Measurements from ENCODE around the gene PTPRC.

DNA sequence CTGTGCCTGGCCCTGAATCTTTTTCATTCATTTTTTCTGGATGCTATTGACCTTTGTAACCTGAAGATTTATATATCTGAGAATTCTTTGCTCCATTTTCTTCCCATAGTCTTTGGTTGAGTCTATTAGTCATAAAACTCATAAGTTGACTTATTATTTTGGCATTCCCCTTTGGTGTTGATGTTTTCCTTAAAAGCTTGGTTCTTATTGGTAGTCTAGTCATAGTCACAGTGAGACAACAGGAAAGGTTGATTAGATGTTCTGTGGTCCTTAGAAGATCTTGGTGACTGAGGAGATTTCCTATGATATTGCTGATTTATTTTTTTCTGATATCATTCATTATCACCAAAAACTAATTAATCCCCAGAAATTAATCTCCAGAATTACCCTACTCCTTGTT lies 86.2 kb downstream of the PTPRC start:
- TF ChIP-seq, protein P1, sequence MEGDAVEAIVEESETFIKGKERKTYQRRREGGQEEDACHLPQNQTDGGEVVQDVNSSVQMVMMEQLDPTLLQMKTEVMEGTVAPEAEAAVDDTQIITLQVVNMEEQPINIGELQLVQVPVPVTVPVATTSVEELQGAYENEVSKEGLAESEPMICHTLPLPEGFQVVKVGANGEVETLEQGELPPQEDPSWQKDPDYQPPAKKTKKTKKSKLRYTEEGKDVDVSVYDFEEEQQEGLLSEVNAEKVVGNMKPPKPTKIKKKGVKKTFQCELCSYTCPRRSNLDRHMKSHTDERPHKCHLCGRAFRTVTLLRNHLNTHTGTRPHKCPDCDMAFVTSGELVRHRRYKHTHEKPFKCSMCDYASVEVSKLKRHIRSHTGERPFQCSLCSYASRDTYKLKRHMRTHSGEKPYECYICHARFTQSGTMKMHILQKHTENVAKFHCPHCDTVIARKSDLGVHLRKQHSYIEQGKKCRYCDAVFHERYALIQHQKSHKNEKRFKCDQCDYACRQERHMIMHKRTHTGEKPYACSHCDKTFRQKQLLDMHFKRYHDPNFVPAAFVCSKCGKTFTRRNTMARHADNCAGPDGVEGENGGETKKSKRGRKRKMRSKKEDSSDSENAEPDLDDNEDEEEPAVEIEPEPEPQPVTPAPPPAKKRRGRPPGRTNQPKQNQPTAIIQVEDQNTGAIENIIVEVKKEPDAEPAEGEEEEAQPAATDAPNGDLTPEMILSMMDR (optimal IDR thresholded peaks at IDR 0.05 in 1 of 3, IDR thresholded peaks at IDR 0.05 in 1 of 3, conservative IDR thresholded peaks at IDR 0.05 in 1 of 3; ENCODE audit: extremely low read depth in 1 of 3, insufficient read depth in 2 of 3, low read length in 3 of 3) = no peak
- TF ChIP-seq EZH2 (IDR thresholded peaks at IDR 0.05; ENCODE audit: low read length) = no peak

All from keratinocyte (primary cell).